ENCODE results near the gene PARP2. TPM values are rescaled to one million over a fixed set of nuclear protein-coding genes. Genes with fewer than 3 reads are reported as not detected.

Gene PARP2
- total and polyA plus RNA-seq, 2 donors (not counting 1 experiment from before 2014, with no cell fraction given) = 17.0 to 22.4 TPM

DNA sequence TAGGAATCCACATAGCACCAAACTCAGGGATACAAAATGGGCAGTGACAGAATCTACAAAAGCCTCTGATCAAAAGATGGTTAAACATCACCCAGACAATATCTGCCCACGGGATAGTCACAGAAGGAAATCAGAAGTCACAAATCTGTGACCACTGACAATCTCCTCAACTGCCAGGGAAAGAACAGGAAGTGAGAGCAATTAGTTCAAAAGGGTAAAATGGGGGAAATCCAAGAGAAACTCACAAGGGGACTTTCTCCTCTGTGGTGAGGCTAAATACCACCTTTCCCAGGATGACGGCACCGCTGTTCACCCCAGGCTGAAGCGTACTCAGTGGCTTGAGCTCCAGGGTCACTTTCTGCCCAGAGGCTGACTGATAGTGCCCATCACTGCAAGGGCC, 48.4 kb upstream of the PARP2 start:
- Histone ChIP-seq H3K27ac (ENCODE audit: low read length in 2 of 2) (peak overlapping the region in 1 of 2 donors; percentile 45), H3K4me3 (ENCODE audit: control extremely low read depth in 1 of 5, extremely low read depth in 1 of 5, insufficient read depth in 1 of 5, low read depth in 2 of 5, low read length in 4 of 5) (no peak overlapping the region), H3K79me2 (ENCODE audit: control insufficient read depth, insufficient read depth, low read length) (no peaks in the 10 kb centered on the region), H3K27me3 (replicated peaks in 1 of 4; ENCODE audit: control extremely low read depth in 1 of 4, control insufficient read depth in 3 of 4, insufficient read depth in 4 of 4, low read length in 3 of 4) (no peaks in the 10 kb centered on the region), H3K36me3 (replicated peaks in 1 of 2; ENCODE audit: control extremely low read depth in 1 of 2, control insufficient read depth in 1 of 2, extremely low read depth in 1 of 2, insufficient read depth in 2 of 2, low read length in 1 of 2) (peaks cover 10 to 85% of the 10 kb centered on the region in 2 experiments), H4K20me1 (ENCODE audit: control insufficient read depth, insufficient read depth, low read length, poor library complexity, severe bottlenecking) (no peaks in the 10 kb centered on the region), H3K9ac (ENCODE audit: low read length) (no peak overlapping the region), H2AFZ (ENCODE audit: insufficient read depth, low read depth, low read length, poor library complexity, severe bottlenecking) (no peak overlapping the region), H3K4me2 (replicated peaks; ENCODE audit: low read depth, low read length, poor library complexity, severe bottlenecking) (no peak overlapping the region), H3K4me1 (ENCODE audit: control insufficient read depth in 2 of 2, insufficient read depth in 2 of 2, low read length in 2 of 2) (peaks cover 4 to 11% of the 10 kb centered on the region in 2 donors), H3K9me3 (ENCODE audit: control extremely low read depth in 1 of 3, control insufficient read depth in 2 of 3, insufficient read depth in 1 of 3, low read length in 2 of 3) (no peaks in the 10 kb centered on the region)
- 51% methylated on average over 3 of the region's 4 CpGs for WGBS (ENCODE audit: insufficient coverage)
- ChIA-PET POLR2A (no interaction called here), CTCF (no interaction called here)
- Mint-ChIP-seq H3K4me3 (no peak overlapping the region), H3K9me3 (ENCODE audit: insufficient read depth) (no peaks in the 10 kb centered on the region), H3K27me3 (no peaks in the 10 kb centered on the region), H3K4me1 (peaks cover 16% of the 10 kb centered on the region), H3K27ac (peak overlapping the region; percentile 3)
- TF ChIP-seq EZH2 (IDR thresholded peaks at IDR 0.05; ENCODE audit: borderline replicate concordance, insufficient read depth, low read depth, low read length, poor library complexity, severe bottlenecking) = no peak
- no peak for TF ChIP-seq CTCF (IDR thresholded peaks at IDR 0.05)
- DNase-seq (peak; percentile 48), ATAC-seq (ENCODE audit: low read depth) (peak; percentile 31)
- intact Hi-C loops (cut with micrococcal nuclease) = no loop called here

- Histone ChIP-seq H3K4me1 (ENCODE audit: control insufficient read depth in 2 of 2, insufficient read depth in 2 of 2, low read length in 2 of 2) (peaks cover 6 to 14% of the 10 kb centered on the region in 2 donors), H4K20me1 (ENCODE audit: control insufficient read depth, insufficient read depth, low read length, poor library complexity, severe bottlenecking) (no peaks in the 10 kb centered on the region), H3K4me3 (ENCODE audit: control extremely low read depth in 1 of 5, extremely low read depth in 1 of 5, insufficient read depth in 1 of 5, low read depth in 2 of 5, low read length in 4 of 5) (no peak overlapping the region), H3K9me3 (ENCODE audit: control extremely low read depth in 1 of 3, control insufficient read depth in 2 of 3, insufficient read depth in 1 of 3, low read length in 2 of 3) (no peaks in the 10 kb centered on the region), H3K9ac (ENCODE audit: low read length) (no peak overlapping the region), H3K27ac (ENCODE audit: low read length in 2 of 2) (no peak overlapping the region), H3K4me2 (replicated peaks; ENCODE audit: low read depth, low read length, poor library complexity, severe bottlenecking) (no peak overlapping the region), H2AFZ (ENCODE audit: insufficient read depth, low read depth, low read length, poor library complexity, severe bottlenecking) (no peak overlapping the region), H3K36me3 (replicated peaks in 1 of 2; ENCODE audit: control extremely low read depth in 1 of 2, control insufficient read depth in 1 of 2, extremely low read depth in 1 of 2, insufficient read depth in 2 of 2, low read length in 1 of 2) (peaks cover 13 to 40% of the 10 kb centered on the region in 2 experiments), H3K27me3 (replicated peaks in 1 of 4; ENCODE audit: control extremely low read depth in 1 of 4, control insufficient read depth in 3 of 4, insufficient read depth in 4 of 4, low read length in 3 of 4) (no peaks in the 10 kb centered on the region), H3K79me2 (ENCODE audit: control insufficient read depth, insufficient read depth, low read length) (peaks cover 29% of the 10 kb centered on the region)
- whole genome bisulfite sequencing (ENCODE audit: insufficient coverage) = no CpG with 5 or more reads among the region's 1 CpG
- no peak for ATAC-seq (ENCODE audit: low read depth)
- Mint-ChIP-seq H3K4me1 (peaks cover 24% of the 10 kb centered on the region), H3K27ac (no peak overlapping the region), H3K4me3 (no peak overlapping the region), H3K9me3 (ENCODE audit: insufficient read depth) (no peaks in the 10 kb centered on the region), H3K27me3 (no peaks in the 10 kb centered on the region)
- CTCF ChIA-PET = no interaction called here
- no peak for TF ChIP-seq CTCF (IDR thresholded peaks at IDR 0.05)
- no peak for TF ChIP-seq EZH2 (IDR thresholded peaks at IDR 0.05; ENCODE audit: borderline replicate concordance, insufficient read depth, low read depth, low read length, poor library complexity, severe bottlenecking)
- POLR2A ChIA-PET = no interaction called here
- DNase-seq = no peak
- intact Hi-C loops (cut with micrococcal nuclease) = no loop called here
Observed at GRCh38 chr14:20302042-20302755, 41.2 kb upstream of the PARP2 start.

Measured in B cell (primary cell).